Measurements from ENCODE around the gene GNG13.
"Not testable (repeated sequence)": the region's sequence is repeated elsewhere in the genome, so short reads cannot be mapped to it uniquely, and the experiment has no call there.

The GNG13 gene

GRCh38 chr16:799948-800833, at the start of gene GNG13:
TSS of gene GNG13 (minus strand) at chr16:800734. CDS start at chr16:799077, 1,657 bp downstream.
- in situ Hi-C loops (cut with MboI; ENCODE audit: low sequenced_read_pairs) = no loop called here

DNA sequence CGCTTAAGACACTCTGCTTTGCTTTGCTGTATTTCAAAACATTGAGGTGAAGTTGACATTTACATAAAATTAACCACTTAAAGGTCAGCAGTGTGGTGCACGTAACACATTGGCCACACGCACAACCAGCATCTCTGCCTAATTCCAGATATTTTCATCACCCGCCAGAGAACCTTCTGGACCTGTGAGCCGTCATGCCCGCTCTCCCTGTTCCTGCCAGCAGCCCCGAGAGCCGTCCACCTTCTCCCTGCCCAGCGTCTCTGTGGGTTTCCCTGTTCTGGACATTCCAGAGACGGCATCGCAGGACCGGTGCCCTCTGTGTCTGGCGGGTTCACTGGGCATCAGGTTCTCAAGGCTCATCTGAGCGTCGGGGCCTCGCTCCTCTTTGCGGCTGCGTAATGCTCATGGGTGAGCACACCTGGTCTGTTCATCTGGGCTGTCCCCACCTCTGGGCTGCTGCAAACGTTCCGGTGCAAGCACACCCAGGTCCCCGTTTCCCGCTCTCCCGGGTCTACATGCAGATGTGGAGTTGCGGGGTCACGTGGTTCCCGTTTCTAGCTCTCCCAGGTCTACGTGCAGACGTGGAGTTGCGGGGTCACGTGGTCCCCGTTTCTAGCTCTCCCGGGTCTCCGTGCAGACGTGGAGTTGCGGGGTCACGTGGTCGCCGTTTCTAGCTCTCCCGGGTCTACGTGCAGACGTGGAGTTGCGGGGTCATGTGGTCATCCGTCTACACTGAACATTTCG, 48.1 kb upstream of the GNG13 start:
- in situ Hi-C loops (cut with MboI; ENCODE audit: low sequenced_read_pairs) = no loop called here

- in situ Hi-C loops (cut with MboI; ENCODE audit: low sequenced_read_pairs) = no loop called here
Observed at GRCh38 chr16:847681-848445, 47.3 kb upstream of the GNG13 start.

GRCh38 chr16:847151-847550, 46.6 kb upstream of the GNG13 start:
- in situ Hi-C loops (cut with MboI; ENCODE audit: low sequenced_read_pairs) = no loop called here

DNA sequence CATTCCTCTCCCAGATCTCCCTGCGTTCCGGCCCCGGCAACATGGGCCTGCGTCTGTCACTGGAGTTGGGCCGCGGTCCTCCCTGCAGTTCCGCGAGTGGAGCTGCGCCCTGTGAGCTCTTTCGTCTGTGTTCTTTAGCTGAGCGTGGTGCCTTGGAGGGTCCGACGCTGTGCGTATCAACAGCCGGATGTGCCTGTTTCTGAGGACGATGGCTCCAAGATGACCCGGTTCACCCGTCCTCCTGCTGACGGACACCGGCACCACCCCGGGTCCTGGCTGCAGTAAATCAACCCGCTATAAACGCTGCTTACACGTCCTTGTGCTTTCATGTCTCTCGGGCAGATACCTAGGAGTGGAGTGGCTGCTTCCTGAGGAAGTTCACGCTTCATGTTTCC, 44.8 kb upstream of the GNG13 start:
- in situ Hi-C loops (cut with MboI; ENCODE audit: low sequenced_read_pairs) = no loop called here

DNA sequence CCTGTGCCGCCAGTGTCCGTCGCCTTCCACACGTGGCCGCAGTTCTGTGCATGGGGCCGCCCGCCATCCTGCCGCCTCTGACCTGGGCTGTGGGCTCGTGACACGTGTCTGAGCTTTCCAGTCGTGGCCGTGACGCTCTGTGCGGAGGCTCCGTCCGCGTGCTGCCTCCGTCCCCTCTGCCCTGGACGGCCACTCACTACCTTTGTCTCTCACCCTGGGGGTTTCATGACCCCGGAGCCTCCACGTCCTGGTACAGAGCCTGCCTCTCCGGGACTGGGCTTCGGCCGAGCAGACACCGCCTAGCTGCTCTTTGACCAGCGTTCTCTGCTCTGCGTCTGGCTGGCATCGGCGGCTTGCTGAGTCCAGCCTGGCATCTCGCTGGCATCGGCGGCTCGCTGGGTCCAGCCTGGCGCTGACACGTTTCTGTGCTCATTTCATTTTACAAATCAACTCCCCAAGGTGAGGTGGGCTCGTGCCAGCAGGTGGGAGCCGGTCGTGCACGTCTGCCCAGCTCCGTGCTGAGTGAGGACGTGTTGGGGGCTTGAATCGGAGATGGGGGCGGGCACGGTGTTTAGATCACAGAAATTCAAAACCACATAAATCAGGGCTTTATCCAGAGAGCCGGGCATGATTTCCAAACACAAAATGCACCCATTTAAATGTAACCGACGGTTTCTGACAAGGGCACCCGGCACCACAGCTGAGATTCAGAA, 44.3 kb upstream of the GNG13 start:
- in situ Hi-C loops (cut with MboI; ENCODE audit: low sequenced_read_pairs) = no loop called here

DNA sequence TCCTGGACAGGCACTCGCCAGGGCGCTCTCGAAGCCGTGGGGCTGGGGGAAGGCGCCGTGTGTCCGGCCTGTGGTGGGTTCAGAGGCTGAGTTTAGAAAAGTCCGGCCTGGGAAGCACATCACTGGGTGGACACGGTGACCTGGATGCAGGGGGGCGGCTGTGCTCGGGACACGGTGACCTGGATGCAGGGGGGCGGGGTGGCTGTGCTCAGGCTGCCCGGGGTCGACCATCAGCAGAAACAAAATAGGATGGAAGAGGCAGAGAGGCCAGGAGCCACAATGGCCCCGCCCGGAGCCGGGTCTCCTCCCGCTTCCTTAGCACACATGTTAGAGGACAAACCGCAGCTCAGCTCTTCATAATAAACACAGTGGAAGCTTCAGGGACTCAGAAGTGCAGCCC, 43.2 kb upstream of the GNG13 start:
- in situ Hi-C loops (cut with MboI; ENCODE audit: low sequenced_read_pairs) = no loop called here

DNA sequence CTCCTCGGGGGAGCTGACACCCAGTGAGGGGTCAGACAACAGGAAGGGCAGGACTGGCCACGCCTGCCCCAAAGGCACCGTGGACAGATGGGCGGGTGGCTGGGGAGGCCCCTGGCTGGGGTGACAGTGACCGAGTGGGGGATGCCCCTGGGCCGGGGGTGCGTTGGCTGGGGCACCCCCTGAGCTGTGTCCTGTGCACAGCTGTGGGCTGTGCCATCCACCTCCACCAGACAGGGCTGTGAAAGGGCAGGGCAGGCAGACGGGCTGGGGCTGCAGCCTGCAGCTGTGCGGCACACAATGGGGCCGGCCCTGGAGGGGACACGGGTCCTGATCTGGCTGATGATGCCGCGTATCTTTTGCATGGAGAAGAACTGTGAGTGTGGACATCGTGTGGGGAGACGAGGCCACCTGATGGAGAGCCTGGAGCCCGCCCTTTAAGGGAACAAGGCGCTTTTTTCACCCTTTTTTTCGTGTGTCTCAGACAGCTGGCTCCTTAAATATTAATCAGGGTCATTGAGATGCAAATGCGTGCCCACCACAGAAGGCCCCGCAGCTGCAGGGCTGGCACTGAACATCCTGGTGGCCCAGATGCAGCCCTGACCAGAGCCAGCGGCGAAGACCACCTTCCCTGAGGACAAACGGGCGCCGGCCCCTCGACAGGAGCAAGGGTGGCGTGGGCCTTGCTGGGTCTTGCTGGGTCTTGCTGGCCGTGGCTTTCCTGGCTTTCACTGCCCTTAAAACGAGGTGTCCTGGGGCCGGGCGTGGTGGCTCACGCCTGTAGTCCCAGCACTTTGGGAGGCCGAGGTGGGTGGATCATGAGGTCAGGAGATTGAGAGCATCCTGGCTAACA, 42.4 kb upstream of the GNG13 start:
- in situ Hi-C loops (cut with MboI; ENCODE audit: low sequenced_read_pairs) = no loop called here

DNA sequence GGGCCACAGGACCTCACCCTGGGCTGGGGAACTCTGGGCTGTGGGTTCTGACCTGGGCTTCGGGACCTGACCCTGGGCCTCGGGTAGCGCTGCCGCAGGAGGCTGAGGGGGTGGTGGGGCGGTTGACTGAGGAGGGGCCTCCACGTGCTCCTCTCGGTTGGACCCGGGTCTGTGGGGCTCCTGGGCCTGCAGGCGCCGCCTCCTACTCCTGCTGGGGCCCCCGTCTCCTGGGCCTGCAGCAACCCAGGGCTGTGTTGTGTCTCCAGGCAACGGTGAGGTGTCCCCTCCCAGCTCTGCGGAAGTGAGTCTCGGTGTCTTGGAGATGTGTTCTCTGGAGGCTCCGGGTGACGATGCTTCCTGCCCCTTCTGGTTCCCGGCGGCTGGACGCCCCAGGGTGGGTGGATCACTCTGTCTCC, 41.5 kb upstream of the GNG13 start:
- in situ Hi-C loops (cut with MboI; ENCODE audit: low sequenced_read_pairs) = no loop called here

DNA sequence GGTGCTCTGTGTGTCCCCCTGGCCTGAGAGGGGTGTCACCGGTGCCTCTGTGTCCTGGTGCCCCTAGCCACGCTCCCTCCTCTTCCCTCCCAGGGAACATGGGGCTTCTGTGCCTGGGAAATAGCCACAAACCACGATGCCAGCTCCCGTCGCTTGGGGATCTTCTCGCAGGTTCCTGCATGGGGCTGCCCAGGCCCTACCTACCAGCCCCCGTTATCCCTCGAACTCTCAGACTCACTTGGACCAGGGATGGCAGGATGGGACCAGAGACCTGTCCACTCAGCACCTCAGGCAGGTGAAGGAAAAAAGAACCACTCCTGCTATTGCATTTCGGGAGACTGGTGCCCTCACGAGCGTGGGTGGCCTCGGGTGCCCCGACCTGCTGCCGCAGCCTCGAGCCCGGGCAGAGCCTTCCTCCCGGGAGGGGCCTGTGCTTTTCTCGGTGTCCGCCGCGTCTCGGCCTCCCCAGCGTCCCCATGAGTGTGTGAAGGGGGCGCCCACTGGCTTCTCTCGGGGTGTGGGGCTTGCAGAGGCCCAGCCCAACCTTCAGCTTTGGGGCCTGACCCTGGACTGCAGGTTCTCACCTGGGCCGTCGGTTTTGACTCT, 41.0 kb upstream of the GNG13 start:
- in situ Hi-C loops (cut with MboI; ENCODE audit: low sequenced_read_pairs) = no loop called here

DNA sequence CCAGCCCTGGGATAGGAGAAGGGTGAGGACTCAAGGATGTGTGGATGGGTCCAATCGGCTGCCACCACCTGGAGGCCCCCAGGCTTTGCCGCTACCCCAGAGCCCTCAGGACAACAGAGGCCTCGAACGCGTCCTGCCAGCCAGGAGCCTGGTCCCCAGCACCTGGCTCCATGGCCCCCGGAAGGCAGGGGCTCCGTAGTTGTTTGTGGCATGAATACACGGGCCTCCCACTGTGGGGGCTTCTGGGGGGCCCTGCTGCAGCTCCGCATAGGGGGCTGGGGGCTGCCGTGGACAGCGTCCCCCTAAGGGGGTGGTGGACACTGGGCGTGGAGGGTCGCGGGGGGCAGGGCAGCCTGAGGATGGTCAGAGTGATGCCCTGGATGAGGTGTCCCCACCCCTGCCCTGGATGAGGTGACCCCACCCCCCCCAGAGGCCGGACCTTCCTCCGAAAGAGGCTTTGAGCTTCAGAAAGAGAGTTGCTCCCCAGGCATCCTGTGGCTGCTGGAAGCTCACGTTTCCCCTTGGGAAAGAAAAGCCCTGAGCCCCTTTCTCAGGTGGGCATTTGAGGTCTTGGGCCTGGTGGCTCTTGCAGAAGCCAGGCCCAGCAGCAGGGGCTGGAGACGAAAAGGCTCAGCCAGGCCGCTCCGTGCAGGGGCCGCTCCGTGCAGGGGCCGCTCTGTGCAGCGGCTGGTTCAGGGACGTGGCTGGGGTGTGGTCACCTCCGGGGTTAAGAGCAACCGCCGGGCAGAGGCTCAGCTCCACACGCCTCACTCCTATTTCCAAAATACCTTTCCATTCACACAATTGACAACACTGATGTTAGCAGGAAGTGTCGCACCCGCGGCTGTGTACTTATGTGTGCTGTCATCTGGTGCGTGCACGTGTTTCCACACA, 40.3 kb upstream of the GNG13 start:
- in situ Hi-C loops (cut with MboI; ENCODE audit: low sequenced_read_pairs) = no loop called here

- in situ Hi-C loops (cut with MboI; ENCODE audit: low sequenced_read_pairs) = no loop called here
Observed at GRCh38 chr16:839643-840408, 39.3 kb upstream of the GNG13 start.

GRCh38 chr16:838741-839140, 38.2 kb upstream of the GNG13 start:
- in situ Hi-C loops (cut with MboI; ENCODE audit: low sequenced_read_pairs) = no loop called here

DNA sequence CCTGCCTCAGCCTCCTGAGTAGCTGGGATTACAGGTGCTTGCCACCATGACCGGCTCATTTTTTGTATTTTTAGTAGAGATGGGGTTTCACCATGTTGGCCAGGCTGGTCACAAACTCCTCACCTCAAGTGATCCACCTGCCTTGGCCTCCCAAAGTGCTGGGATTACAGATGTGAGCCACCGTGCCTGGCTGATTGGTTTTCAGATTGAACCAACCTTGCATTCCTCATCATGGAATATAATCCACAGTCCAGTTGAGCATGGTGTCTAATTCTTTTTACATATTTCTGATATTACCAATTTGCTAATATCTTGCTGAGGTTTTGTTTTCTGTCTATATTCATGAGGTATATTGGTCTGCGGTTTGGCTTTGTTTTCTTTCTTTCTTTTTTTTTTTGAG, 36.3 kb upstream of the GNG13 start:
- in situ Hi-C loops (cut with MboI; ENCODE audit: low sequenced_read_pairs) = not testable (repeated sequence)

GRCh38 chr16:836221-836620, 35.7 kb upstream of the GNG13 start:
- in situ Hi-C loops (cut with MboI; ENCODE audit: low sequenced_read_pairs) = no loop called here

GRCh38 chr16:835373-835772, 34.8 kb upstream of the GNG13 start:
- in situ Hi-C loops (cut with MboI; ENCODE audit: low sequenced_read_pairs) = no loop called here

DNA sequence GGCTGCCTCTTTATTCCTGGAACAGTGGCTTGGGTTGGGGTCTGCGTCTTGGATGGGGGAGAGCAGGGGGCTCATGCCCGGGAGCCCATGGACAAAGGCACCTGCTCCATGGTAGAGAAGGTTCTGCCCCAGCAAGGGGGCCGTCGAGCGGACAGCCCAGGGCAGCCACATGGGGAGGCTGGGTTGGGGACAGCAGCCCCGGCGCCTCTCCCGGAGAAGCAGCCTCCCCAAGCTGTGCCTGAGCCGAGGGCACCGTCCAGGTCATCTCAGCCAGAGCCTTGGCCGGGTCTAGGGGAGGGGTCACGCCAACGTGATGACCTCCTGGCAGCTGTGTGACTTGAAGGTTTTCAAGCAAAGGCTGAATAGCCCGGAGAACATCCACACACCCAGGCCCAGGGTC, 32.9 kb upstream of the GNG13 start:
- in situ Hi-C loops (cut with MboI; ENCODE audit: low sequenced_read_pairs) = no loop called here

Data from hTERT RPE-1 (cell line).